Measurements from ENCODE around the gene NAV3. TPM values are rescaled to one million over a fixed set of nuclear protein-coding genes. Genes with fewer than 3 reads are reported as not detected.

NAV3 gene
- polyA plus RNA-seq, 1 donor from 2014 or later = 36.9 TPM

- Histone ChIP-seq H3K9ac (ENCODE audit: low read length) (no peak overlapping the region), H3K27me3 (ENCODE audit: insufficient read depth, low read depth, low read length) (no peaks in the 10 kb centered on the region), H4K20me1 (ENCODE audit: insufficient read depth) (no peaks in the 10 kb centered on the region), H3K9me3 (ENCODE audit: low read length) (no peaks in the 10 kb centered on the region), H3K79me2 (replicated peaks; ENCODE audit: insufficient read depth, low read length) (no peaks in the 10 kb centered on the region), H3K36me3 (ENCODE audit: insufficient read depth, low read length) (no peaks in the 10 kb centered on the region), H3F3A (ENCODE audit: insufficient read depth, low read length, poor library complexity, severe bottlenecking) (no peaks in the 10 kb centered on the region), H3K27ac (ENCODE audit: low read length) (no peak overlapping the region), H2AFZ (ENCODE audit: low read depth, low read length) (no peak overlapping the region), H3K9me2 (ENCODE audit: insufficient read depth, low read length) (no peaks in the 10 kb centered on the region), H3K4me3 (ENCODE audit: low read length) (no peak overlapping the region), H3K4me2 (ENCODE audit: low read length) (no peak overlapping the region)
- TF ChIP-seq RAD21 (conservative IDR thresholded peaks at IDR 0.05) = no peak
Observed at GRCh38 chr12:77785211-77785610, 45.5 kb upstream of the NAV3 start.

GRCh38 chr12:77786675-77787074 is 44.0 kb upstream of the NAV3 start:
- H3K27ac ChIP-seq (ENCODE audit: low read length) = no peak overlapping the region
- H3K36me3 ChIP-seq (ENCODE audit: insufficient read depth, low read length) = no peaks in the 10 kb centered on the region
- no peaks in the 10 kb centered on the region for H4K20me1 ChIP-seq (ENCODE audit: insufficient read depth)
- no peaks in the 10 kb centered on the region for H3K9me2 ChIP-seq (ENCODE audit: insufficient read depth, low read length)
- no peak overlapping the region for H2AFZ ChIP-seq (ENCODE audit: low read depth, low read length)
- H3K27me3 ChIP-seq (ENCODE audit: insufficient read depth, low read depth, low read length) = no peaks in the 10 kb centered on the region
- no peak overlapping the region for H3K9ac ChIP-seq (ENCODE audit: low read length)
- H3K79me2 ChIP-seq (replicated peaks; ENCODE audit: insufficient read depth, low read length) = no peaks in the 10 kb centered on the region
- no peaks in the 10 kb centered on the region for H3F3A ChIP-seq (ENCODE audit: insufficient read depth, low read length, poor library complexity, severe bottlenecking)
- H3K9me3 ChIP-seq (ENCODE audit: low read length) = no peaks in the 10 kb centered on the region
- H3K4me3 ChIP-seq (ENCODE audit: low read length) = no peak overlapping the region
- no peak overlapping the region for H3K4me2 ChIP-seq (ENCODE audit: low read length)
- TF ChIP-seq EP300 (conservative IDR thresholded peaks at IDR 0.05; ENCODE audit: poor library complexity, severe bottlenecking) (no peak), CTCF (IDR thresholded peaks at IDR 0.05; ENCODE audit: poor library complexity, severe bottlenecking) (no peak), EZH2 (IDR thresholded peaks at IDR 0.05; ENCODE audit: borderline replicate concordance, insufficient read depth, low read length, poor library complexity, severe bottlenecking) (no peak), REST (IDR thresholded peaks at IDR 0.05; ENCODE audit: borderline replicate concordance) (no peak), RAD21 (conservative IDR thresholded peaks at IDR 0.05) (no peak), TAF1 (IDR thresholded peaks at IDR 0.05; ENCODE audit: low read depth) (no peak), SMC3 (conservative IDR thresholded peaks at IDR 0.05; ENCODE audit: poor library complexity) (no peak), MXI1 (conservative IDR thresholded peaks at IDR 0.05; ENCODE audit: poor library complexity, severe bottlenecking) (no peak), POLR2AphosphoS5 (IDR thresholded peaks at IDR 0.05) (no peak)

All from neural cell (in vitro differentiated cells).